Activated T-cell treated with anti-CD3 and anti-CD28 coated beads, Interleukin-2, amount 50 U/mL, for 48 hours (primary cell): ENCODE measurements around the gene LTBP1.
"Not testable (repeated sequence)": the region's sequence is repeated elsewhere in the genome, so short reads cannot be mapped to it uniquely, and the experiment has no call there.

Experiments
- DNase-seq, 2 experiments: peaks; one replicate each; pipeline ENCODE4 v3.0.0-alpha.2; 2020

Gene LTBP1

DNA sequence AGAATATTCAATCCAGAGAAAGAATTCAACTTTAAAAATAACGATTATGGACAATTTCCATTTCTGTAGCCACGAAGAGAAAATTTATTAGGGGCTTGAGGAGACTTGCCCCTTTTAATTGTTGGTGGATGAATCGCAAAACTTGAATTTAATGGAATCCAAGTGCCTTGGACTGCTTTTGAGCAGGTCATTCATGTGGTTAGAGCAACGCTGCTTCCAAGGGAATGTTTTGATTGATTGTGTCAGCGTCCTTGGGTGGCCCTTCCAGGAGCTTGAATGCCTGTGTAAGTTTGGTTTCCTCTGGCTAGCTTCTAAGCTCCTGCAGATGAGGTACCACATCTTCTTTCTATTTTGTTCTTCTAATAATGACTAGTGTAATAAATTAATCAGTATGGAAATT is 213.4 kb downstream of the LTBP1 start:
- no peak for DNase-seq

DNA sequence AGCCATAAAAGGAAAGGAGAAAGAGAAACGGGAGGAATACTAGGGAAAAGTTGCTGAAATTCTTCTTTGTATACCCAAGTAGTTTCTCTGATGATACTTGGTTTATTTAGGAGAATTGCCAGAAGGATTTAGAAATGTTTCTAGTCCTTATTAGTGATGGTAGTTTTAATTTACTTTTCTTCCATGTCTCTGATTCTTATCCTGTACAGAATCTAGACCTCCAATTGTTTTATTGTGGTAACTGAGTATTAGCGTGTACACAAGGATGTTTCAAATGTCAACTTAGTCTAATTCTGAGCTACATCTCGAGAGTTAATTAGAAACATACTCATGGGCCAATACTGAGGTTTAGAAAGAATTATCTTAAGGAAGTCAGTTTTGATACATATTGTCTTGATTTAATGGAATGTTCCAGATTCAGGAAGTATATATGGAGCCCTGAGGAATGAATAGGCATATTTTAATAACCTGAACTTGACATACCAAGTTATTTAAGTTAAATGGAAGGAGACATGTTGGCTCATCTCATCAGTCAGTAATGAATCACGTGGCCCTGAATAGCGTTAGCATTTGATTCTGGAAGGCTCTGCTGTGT is 219.6 kb downstream of the LTBP1 start:
- DNase-seq = no peak

GRCh38 chr2:33167622-33168245 is 221.0 kb downstream of the LTBP1 start:
- no peak for DNase-seq

DNA sequence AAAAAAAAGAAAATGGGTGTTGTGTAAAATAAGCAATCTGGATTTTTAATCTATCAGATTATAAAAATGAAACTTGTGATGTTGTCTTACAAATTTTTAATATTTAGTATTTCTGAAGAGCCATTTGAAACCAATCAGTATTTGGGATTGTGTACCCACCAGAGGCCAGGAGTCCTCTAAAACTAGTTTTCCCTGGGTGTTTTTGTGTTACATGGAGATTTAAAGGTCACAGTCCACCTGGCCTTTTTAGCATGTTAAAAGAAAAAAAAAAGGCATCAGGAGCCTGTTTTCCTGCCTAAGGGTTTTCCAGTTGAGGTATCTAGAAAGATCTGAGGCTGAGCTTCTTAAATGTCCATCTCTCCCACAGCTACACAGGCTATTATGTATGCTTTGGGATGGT is 221.7 kb downstream of the LTBP1 start:
- no peak for DNase-seq

DNA sequence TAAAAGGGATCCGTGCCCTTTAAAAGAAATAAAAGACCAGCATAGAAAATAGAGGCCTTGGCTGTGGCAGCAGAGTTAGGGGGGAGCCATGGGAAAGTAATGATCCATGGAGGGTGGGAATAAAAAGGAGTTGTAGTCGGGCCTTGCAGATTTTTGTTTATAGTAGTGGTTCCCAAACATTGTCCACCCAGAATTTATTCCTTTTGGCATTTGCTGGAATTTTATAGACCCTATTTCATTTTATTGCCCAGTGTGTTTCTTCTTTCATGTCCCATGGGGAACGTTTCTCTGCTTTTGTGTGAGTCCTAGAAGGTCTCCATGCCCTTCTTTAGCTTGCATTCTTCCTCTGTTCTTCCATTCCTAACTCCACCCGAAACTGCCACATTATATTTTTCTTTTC is 222.2 kb downstream of the LTBP1 start:
- no peak for DNase-seq

DNA sequence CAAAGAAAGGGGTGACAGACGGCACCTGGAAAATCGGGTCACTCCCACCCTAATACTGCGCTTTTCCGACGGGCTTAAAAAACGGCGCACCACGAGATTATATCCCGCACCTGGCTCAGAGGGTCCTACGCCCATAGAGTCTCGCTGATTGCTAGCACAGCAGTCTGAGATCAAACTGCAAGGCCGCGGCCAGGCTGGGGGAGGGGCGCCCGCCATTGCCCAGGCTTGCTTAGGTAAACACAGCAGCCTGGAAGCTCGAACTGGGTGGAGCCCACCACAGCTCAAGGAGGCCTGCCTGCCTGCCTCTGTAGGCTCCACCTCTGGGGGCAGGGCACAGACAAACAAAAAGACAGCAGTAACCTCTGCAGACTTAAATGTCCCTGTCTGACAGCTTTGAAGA is 223.5 kb downstream of the LTBP1 start:
- not testable (repeated sequence) for DNase-seq

DNA sequence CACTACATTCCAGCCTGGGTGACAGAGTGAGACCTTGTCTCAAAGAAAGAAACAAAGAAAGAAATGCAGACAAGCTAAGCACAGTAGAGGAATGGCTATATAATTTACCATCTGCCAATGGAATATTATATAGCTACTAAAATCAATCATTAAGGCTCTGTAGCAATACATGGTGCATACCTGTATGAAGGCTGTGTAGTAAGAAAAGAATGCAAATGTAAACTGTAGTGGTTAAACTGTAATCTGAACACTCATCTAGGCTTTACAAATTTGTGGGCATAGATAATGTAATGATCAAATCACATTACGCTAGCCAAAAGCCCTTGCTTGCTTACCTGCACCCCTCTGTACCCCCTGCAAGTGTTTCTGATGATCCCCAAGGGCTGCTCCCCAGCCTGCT is 230.9 kb downstream of the LTBP1 start:
- no peak for DNase-seq

GRCh38 chr2:33178209-33178608 is 231.5 kb downstream of the LTBP1 start:
- no peak for DNase-seq

DNA sequence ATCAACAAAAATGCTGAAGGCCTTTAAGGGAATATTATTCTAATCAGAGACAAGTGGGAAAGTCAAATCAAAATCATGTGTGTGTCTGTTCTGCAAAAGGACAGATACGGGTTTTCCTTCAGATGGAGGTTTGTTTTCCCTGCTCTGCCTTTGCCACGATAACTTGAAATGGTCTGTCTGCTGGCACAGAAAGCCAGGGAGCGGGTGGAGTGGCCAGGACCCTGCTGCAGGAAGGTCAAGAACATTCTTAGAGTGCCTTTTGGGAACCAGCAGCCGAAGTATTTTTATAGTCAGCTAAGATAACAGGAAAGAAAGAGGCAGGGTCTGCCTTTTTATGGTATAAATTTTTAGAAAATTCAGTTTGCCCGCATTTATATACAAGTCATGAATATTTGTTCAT is 234.2 kb downstream of the LTBP1 start:
- no peak for DNase-seq

- DNase-seq = no peak
These were observed 234.7 kb downstream of the LTBP1 start for GRCh38 chr2:33181466-33181865.

DNA sequence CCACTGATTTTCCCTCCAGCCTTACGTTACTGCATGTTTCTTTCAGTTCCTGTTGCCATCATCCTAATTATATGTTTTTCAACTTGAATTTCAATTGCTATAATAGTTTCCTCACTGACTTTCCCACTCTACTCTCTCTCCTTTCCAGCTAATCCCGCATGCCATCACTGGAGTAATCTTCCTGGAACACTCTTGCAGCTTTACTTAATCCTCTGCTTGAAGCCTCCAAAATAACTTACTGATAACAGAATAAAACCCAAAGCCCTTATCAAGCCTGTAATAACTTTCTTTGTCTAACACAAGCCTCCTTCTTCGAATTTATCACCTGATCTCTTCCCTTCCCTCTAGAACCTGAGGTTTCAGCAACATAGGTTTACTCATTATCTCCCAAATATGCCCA is 237.3 kb downstream of the LTBP1 start:
- no peak for DNase-seq

GRCh38 chr2:33186937-33187336 is 240.2 kb downstream of the LTBP1 start:
- DNase-seq = no peak

DNA sequence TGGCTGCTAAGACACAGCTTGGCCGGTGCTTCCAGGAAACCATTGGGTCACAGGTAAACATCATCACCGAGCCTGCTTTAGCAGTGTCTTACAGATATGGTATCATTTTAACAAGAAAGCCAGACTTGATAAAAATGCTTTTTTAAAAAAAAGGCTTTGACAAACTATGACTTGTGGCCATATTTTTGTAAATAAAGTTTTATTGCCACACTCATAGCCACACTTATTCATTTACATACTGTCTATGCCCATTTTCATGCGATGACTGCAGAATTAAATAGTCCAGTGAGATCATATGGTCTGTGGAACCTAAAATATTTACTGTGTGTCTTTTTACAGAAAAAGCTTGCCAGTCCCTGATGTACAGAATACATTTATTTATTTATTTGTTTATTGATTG is 242.0 kb downstream of the LTBP1 start:
- DNase-seq = no peak

- DNase-seq = no peak
These were observed 243.7 kb downstream of the LTBP1 start for GRCh38 chr2:33190393-33190937.

DNA sequence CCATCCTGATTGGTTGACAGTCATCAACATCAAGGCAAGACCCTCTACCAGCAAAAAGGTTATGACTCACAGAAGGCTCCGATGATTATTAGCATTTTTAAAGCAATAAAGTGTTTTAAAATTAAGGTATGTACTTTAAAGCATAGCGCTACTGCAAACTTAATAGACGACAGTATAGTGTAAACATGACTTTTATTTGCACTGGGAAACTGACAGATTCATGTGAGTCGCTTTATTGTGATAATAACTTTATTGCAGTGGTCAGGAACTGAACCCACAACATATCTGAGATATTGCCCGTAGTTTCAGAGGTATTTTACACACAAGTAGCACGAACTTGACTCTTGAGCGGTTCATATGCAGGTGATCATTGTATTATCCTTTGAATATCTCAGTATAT is 249.1 kb downstream of the LTBP1 start:
- DNase-seq = no peak

- no peak for DNase-seq
These were observed 249.9 kb downstream of the LTBP1 start for GRCh38 chr2:33196700-33197099.

DNA sequence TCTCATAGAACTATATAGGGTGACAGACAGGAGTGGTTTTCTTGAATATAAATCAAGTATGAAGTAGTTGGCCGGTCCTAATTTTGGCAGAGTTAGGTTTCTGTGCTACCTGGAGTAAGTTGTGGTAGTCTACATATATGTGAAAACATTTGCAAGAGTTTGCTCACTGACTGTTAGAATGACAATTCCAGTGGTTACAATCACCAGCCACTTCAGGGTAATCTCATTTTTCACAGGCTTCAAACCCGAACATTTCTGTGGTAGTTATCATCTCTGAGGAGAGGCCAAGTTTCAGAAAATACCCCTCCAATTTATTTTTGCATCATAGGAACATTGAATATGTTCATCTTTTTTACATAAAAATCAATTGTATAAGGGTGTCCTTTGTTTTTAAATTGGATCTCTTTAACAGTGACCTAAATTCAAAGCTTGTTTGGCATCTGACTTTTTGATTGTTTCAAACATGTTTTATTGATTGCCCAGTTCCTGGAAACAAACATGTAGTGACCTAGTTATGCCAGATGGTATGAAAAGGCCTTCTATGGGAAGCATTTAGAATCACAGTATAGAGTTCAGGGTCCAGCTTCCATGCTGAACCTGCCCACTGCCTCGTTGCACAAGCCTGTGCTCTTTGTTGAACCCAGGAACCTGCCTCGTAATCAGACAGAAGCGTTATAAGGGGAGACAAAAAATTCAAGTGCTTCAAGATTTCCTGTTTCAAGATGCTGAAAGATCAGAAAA is 250.6 kb downstream of the LTBP1 start:
- no peak for DNase-seq

DNA sequence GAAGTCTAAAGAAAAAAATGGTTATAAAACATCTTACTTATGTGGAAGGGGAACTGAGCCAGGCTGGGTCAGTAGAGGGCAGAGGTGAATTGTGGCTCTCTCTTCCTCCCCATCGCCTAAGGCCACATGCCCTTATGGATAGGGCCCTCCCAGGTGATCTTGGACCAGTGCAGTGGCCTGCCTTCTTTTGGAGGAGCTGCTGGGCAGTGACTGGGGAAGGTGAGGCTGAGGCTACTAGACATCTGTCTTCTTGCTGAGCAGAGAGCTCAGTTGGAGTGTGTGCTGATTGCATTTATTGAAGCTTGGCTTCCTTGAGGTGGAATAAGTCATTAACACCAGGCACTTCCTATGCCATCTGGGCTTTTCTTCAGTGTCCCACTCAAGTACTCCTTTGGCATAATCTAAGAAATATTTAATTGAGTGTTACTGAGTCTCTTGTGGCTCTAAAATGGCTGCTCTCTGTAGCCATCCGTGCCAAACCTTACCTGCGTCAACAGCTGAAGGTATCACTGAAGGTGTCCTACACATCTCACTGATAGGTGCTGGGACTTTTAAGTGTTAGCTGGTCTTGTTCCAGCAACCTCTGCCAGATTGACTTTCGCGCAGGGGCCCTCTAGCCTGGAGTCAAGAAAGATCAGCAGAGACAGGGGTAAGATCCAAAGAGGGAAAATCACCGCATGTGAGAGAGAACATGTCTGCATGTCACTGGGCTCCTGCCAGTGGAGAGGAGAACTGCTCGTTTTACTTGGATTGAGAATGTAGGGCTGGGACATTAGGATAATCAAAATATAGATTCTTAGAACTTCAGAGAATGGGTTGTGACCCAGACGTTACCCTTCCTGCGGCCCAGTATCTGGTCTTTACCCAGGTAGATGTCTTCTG is 256.1 kb downstream of the LTBP1 start:
- DNase-seq = no peak

DNA sequence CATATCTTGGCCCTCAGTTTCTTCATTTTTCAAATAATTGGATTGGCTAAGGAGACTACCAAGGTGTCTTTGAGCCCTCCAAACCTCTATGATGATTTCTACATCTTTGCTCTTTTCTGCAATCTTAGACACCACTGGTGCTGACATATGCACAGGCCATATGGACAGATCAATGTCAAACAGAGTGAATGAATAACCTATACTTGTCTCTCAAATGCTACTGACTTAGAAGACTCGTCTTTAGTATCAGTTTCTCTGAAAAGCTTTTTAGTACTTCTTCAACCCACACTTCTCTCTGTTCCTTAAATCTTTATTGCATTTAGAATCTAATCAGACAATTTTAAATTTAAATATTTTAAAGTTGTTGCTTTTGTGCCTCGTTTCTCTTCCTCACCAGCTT is 258.2 kb downstream of the LTBP1 start:
- DNase-seq = no peak

GRCh38 chr2:33205693-33206434 is 259.1 kb downstream of the LTBP1 start:
- DNase-seq = no peak

DNA sequence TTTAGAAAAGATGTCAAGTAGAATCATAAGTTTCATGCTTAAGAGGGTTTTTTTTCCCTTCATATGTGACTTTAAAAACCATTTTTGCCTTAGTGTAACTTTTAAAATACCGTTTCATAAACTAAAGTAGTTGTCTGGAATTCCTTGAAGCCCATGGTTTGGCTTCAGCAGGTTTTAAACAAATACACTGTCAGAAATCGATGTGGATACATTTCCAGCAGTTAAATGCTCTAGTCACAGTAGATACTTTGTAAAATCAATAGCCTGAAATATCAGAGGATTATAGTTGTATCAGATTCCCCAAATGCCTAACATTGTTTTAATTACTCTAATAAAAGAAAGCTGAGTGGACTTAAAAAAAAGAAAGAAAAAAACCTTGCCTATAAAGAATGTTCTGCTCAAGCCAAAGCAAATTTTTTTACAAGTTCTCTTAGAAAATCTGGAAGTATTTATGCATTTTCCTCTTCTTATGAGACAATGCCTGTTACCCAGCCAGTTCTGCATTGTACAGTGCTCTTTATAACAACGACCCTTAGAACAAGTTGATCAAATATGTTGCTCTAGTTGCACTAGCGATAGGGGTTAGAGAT is 260.5 kb downstream of the LTBP1 start:
- DNase-seq = no peak

DNA sequence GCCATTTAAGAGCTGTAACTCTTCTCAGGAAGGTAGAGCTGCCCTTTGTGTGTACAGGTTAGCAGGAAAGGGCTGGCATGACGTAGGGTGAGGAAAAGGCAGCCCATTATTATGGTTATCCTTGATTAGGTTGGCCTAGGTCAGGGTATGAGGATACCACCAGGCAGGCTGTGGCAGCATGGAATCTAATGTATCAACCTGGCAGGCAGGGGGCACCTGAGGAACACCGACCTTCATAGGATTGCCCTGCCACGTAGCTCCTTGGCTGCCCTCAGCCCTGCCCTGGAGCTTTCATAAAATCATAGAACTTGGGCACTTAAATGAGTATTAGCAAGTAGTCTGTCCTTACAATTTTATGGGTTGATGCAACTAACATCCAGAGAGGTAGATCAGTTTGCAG is 261.6 kb downstream of the LTBP1 start:
- no peak for DNase-seq
